Kidney (tissue), 14 donors: Measurements from ENCODE around the gene ADAMTS3. TPM values are rescaled to one million over a fixed set of nuclear protein-coding genes. Genes with fewer than 3 reads are reported as not detected.

Experiments
- DNase-seq, 5 donors: peaks; one replicate each; pipeline ENCODE4 v3.0.0-alpha.2; 2013 to 2020
- FAIRE-seq: peaks from 2 replicates; lab custom pipeline; 2012; peaks lifted over from hg19 to GRCh38; lab: Jason Lieb, UNC
- H3K27ac ChIP-seq, 2 donors: one replicate each; pipeline ENCODE4 v1.7.0; 2013; ENCODE audit warnings: low read depth in 2 of 2, low read length in 2 of 2, inconsistent platforms in 1 of 2
- H3K27me3 ChIP-seq: one replicate; pipeline ENCODE4 v1.7.1; 2013; ENCODE audit warnings: low read length, inconsistent platforms; ENCODE audit not compliant: control insufficient read depth, insufficient read depth
- H3K36me3 ChIP-seq, 3 donors: one replicate each; pipeline versions ENCODE4 v1.7.0 to v1.7.1; 2013; ENCODE audit warnings: low read length in 3 of 3, control low read depth in 1 of 3, inconsistent platforms in 1 of 3; ENCODE audit not compliant: insufficient read depth in 3 of 3, control insufficient read depth in 2 of 3
- H3K4me1 ChIP-seq, 3 donors: one replicate each; pipeline versions ENCODE4 v1.7.0 to v1.7.1; 2013; ENCODE audit warnings: low read length in 3 of 3, inconsistent platforms in 1 of 3, low read depth in 1 of 3; ENCODE audit not compliant: control insufficient read depth in 2 of 3, insufficient read depth in 2 of 3
- H3K4me3 ChIP-seq, 3 donors: one replicate each; pipeline versions ENCODE4 v1.7.0 to v1.8.1; 2013; ENCODE audit warnings: low read length in 3 of 3, control low read depth in 1 of 3, inconsistent platforms in 1 of 3
- H3K9ac ChIP-seq, 3 donors: one replicate each; pipeline versions ENCODE4 v1.7.0 to v1.7.1; 2013; ENCODE audit warnings: low read length in 3 of 3, control low read depth in 1 of 3, inconsistent platforms in 1 of 3
- H3K9me3 ChIP-seq, 3 donors: one replicate each; pipeline versions ENCODE4 v1.7.0 to v1.7.1; 2013; ENCODE audit warnings: low read length in 3 of 3, control low read depth in 1 of 3, inconsistent platforms in 1 of 3; ENCODE audit not compliant: control insufficient read depth in 2 of 3, insufficient read depth in 1 of 3
- intact Hi-C: fragments of 100-400 bp; cut with DNase I; formaldehyde crosslinking; loops from one replicate; pipeline ENCODE4 v1.11.1; 2022
- polyA plus RNA-seq: library from polyadenylated mRNA; stranded (reverse); fragments of 350-450 nt; fragmentation: Illumina TruSeq; extraction: RNeasy Lipid Tissue Mini Kit (QIAGEN cat#74804); gene quantifications from one replicate; pipeline ENCODE4 v1.2.3, GENCODE V29; 2014; ENCODE audit warnings: low read depth, low replicate concordance; ENCODE audit not compliant: insufficient read depth
- total RNA-seq: library from RNA; stranded (reverse); fragmentation: NEBNext Ultra II Directional; extraction: Animal tissue kit (Norgen Biotek cat#: 25700); gene quantifications from one replicate; pipeline ENCODE4 v1.2.1, GENCODE V29; 2021
- TF ChIP-seq, protein P1 (sequence below): IDR thresholded peaks from 3 replicates; pipeline ENCODE4 v1.5.1; 2012; ENCODE audit warnings: mild to moderate bottlenecking, moderate library complexity, borderline replicate concordance; ENCODE audit not compliant: insufficient read depth; ENCODE audit errors: extremely low read depth
- donor health status: control.
- donor health status: control.
- donor health status: control.
- donor health status: control.
- donor health status: control.
- donor health status: DM: yes; HTN: yes; CAD: no.
- donor health status: Normal renal cell carcinoma (clear cell type).

ADAMTS3 gene
- total and polyA plus RNA-seq, 2 donors from 2014 or later = 0.56 to 4.2 TPM

DNA sequence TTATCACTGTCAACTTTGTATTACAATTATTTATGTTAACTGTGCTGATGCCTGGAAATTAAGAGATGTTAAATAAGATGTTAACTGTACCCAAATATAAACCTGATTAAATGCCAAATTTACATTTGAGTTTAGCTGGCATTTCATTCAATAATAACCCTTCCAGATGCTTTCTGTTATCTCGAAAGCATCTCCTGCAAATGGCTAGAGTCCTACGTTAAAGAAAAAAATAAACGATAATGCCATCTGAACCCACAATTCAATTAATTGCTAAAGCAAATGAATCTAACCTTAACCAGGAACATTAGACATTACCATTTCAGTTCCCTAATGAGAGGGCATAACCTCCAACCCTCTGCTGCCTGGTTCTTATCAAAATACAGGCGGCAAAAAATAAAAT, 145.0 kb downstream of the ADAMTS3 start:
- FAIRE-seq = no peak

DNA sequence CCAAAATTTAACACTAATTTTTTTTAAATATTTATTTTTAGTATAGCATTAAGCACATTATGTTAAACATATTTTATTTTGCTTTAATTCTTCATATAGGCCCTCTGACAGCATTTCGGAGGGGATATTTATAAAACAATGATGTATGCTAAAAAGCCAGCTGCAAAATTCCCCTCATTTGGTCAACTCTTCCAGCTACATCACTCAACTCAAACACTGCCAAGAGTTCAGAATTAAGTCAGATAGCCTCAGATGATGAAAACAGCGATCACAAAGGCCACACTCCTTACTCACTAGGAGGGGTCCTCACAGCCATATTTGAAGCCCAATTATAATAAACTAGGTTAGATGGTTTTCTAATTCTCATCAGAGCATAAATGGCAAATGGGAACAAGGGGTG, 146.6 kb downstream of the ADAMTS3 start:
- no peaks in the 10 kb centered on the region for H3K27me3 ChIP-seq
- FAIRE-seq = no peak
- no peak overlapping the region for H3K27ac ChIP-seq
- TF ChIP-seq, protein P1, sequence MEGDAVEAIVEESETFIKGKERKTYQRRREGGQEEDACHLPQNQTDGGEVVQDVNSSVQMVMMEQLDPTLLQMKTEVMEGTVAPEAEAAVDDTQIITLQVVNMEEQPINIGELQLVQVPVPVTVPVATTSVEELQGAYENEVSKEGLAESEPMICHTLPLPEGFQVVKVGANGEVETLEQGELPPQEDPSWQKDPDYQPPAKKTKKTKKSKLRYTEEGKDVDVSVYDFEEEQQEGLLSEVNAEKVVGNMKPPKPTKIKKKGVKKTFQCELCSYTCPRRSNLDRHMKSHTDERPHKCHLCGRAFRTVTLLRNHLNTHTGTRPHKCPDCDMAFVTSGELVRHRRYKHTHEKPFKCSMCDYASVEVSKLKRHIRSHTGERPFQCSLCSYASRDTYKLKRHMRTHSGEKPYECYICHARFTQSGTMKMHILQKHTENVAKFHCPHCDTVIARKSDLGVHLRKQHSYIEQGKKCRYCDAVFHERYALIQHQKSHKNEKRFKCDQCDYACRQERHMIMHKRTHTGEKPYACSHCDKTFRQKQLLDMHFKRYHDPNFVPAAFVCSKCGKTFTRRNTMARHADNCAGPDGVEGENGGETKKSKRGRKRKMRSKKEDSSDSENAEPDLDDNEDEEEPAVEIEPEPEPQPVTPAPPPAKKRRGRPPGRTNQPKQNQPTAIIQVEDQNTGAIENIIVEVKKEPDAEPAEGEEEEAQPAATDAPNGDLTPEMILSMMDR = no peak
- no peaks in the 10 kb centered on the region for H3K36me3 ChIP-seq
- no peaks in the 10 kb centered on the region for H3K9me3 ChIP-seq
- no peak overlapping the region for H3K4me3 ChIP-seq
- intact Hi-C loops = no loop called here
- no peak overlapping the region for H3K9ac ChIP-seq
- H3K4me1 ChIP-seq = peaks cover 0 to 2% (median 0%) of the 10 kb centered on the region in 3 donors
- DNase-seq = no peak

More for the DNA sequence above, 145.0 kb downstream of the ADAMTS3 start:
- Histone ChIP-seq H3K9ac (no peak overlapping the region), H3K27me3 (no peaks in the 10 kb centered on the region), H3K4me3 (no peak overlapping the region), H3K36me3 (no peaks in the 10 kb centered on the region), H3K9me3 (no peaks in the 10 kb centered on the region), H3K4me1 (no peaks in the 10 kb centered on the region), H3K27ac (no peak overlapping the region)
- TF ChIP-seq, protein P1 = no peak
- intact Hi-C loops = no loop called here
- no peak for DNase-seq

DNA sequence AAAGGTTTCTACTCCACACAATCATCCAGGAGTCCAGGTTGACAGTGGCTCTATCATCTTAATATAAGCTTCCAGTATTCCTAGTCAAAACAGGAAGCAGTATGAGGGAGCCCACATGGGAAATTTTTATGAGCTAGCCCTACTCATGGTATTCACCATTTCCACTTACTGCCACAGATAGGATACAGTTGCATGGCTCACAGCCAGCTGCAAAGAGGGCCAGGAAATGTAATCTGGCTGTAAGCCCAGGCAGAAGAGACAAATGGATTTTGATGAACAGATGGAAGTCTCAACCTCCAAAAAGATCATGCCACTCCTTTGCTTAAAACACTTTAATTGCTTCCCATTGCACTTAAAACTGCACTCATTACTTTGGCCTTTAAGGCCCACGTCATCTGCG, 150.6 kb downstream of the ADAMTS3 start:
- Histone ChIP-seq H3K27ac (no peak overlapping the region), H3K27me3 (no peaks in the 10 kb centered on the region), H3K4me3 (no peak overlapping the region), H3K36me3 (no peaks in the 10 kb centered on the region), H3K9me3 (no peaks in the 10 kb centered on the region), H3K4me1 (peaks cover 0 to 2% (median 0%) of the 10 kb centered on the region in 3 donors), H3K9ac (no peak overlapping the region)
- no peak for FAIRE-seq
- intact Hi-C loops = no loop called here
- TF ChIP-seq, protein P1 = no peak
- DNase-seq = peak in 2 of 5 donors; percentile 13 to 43

DNA sequence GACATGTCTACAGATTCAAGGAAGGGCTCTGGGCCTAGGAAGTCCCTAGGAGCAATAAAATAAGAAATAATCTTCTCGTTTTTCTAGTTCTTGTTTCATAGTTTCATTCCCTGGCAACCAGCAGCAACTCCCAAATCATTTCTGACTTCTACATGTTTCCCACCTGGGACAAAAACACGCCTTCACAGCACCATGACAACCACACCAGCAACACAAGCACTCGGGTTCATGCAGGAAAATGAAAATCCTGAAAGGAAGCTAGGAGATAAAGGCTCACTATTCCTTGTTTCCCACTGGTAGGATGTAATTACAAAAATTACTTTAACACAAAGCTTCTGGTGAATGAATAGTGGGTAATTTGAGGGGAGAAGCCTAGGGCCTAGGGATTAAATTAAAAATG, 158.9 kb downstream of the ADAMTS3 start:
- intact Hi-C loops = no loop called here
- no peak for FAIRE-seq

More for the DNA sequence above, 158.9 kb downstream of the ADAMTS3 start:
- no peaks in the 10 kb centered on the region for H3K27me3 ChIP-seq
- H3K27ac ChIP-seq = no peak overlapping the region
- H3K9ac ChIP-seq = no peak overlapping the region
- H3K9me3 ChIP-seq = no peaks in the 10 kb centered on the region
- H3K36me3 ChIP-seq = no peaks in the 10 kb centered on the region
- H3K4me1 ChIP-seq = no peaks in the 10 kb centered on the region
- TF ChIP-seq, protein P1 = no peak
- no peak for DNase-seq
- no peak overlapping the region for H3K4me3 ChIP-seq
